Measurements from ENCODE around the gene ALLC. TPM values are rescaled to one million over a fixed set of nuclear protein-coding genes. Genes with fewer than 3 reads are reported as not detected.

Gene ALLC
- not detected in 2 replicates for total RNA-seq (2013; cell fraction: nucleolus; rRNA removed)
- total RNA-seq (2014; rRNA removed) (not detected in 2 replicates), total RNA-seq (2014; rRNA removed; fragmentation: Illumina TruSeq; extraction: Trizol) (not detected in 2 replicates), total RNA-seq (2021) (not detected in 2 replicates), polyA plus RNA-seq (2011; rRNA removed) (not detected in 2 replicates), polyA plus RNA-seq (2014; fragmentation: Illumina TruSeq; extraction: Trizol) (not detected in 2 replicates), polyA plus RNA-seq (2014; fragmentation: Nextera tagmentation; extraction: Ambion mirVana) (under 1 TPM in 1 of 2 experiments, not detected in 1; 0.05 TPM), polyA plus RNA-seq (2014; rRNA removed) (not detected in 2 replicates), polyA plus RNA-seq (2016; fragmentation: Nextera tagmentation; extraction: Ambion mirVana) (not detected), polyA minus RNA-seq (2011; rRNA and poly(A)+ RNA removed) (not detected in 2 replicates), Bru-seq, nascent RNA (percentile 17 among the genes with signal in this experiment), BruChase-seq, experiment 1, labeled RNA remaining after a 6-hour chase (percentile 42 among the genes with signal in this experiment), BruChase-seq, experiment 2, labeled RNA remaining after a 2-hour chase (percentile 24 among the genes with signal in this experiment)
- not detected for polyA plus RNA-seq (2011; ENCODE audit: low read depth)
- not detected in 2 replicates for polyA plus RNA-seq (2011; cell fraction: cytosol; rRNA removed)
- 0.06 and 0.18 TPM in 2 replicates for polyA plus RNA-seq (2011; cell fraction: nucleus; rRNA removed)
- polyA plus RNA-seq (2012), result not detected in 2 replicates
- polyA minus RNA-seq (2011; cell fraction: cytosol; rRNA and poly(A)+ RNA removed), result not detected in 2 replicates
- not detected in 2 replicates for polyA minus RNA-seq (2011; cell fraction: nucleus; rRNA and poly(A)+ RNA removed)
- long read RNA-seq, experiment 1, result 0 reads
- long read RNA-seq, experiment 2, result 0 reads

DNA sequence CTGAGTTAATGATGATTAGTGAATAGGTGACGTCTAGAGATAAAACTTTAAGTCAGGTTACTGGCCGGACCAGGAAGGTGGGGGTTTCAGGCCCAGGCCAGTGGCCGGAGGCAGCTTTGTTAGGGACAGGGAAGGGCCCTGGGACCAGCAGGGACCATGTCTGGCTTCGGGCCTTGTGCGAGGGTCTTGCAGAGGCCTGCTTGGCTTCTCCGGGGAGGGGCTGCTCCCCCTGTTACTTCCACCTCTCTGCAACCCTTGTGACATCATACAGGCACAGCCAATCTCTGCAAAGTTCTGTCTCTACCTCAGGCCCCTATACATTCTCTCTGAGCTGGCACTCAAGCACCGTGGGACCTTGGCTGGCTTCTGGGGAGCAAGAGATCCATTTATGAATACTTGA, at the start of gene ALLC:
ALLC (plus strand) TSS at position 320 of the 400 bp plus-strand sequence. CDS start 12,958 bp downstream, outside the sequence.
- Histone ChIP-seq H3K36me3 (ENCODE audit: control insufficient read depth in 2 of 2, insufficient read depth in 2 of 2, low read length in 1 of 2) (no peaks in the 10 kb centered on the region), H3K4me2 (ENCODE audit: control insufficient read depth, insufficient read depth) (no peak within 1 kb of the TSS), H3K9ac (ENCODE audit: control insufficient read depth, insufficient read depth, low read length) (no peak within 1 kb of the TSS), H4K20me1 (ENCODE audit: control insufficient read depth, insufficient read depth) (no peaks in the 10 kb centered on the region), H3K4me1 (ENCODE audit: control insufficient read depth, insufficient read depth, low read length) (peaks cover 15% of the 10 kb centered on the region), H2AFZ (ENCODE audit: control insufficient read depth, low read depth, low read length) (no peak within 1 kb of the TSS), H3K27me3 (replicated peaks in 1 of 2; ENCODE audit: control insufficient read depth in 2 of 2, insufficient read depth in 2 of 2, low read length in 1 of 2) (no peaks in the 10 kb centered on the region), H3K27ac (ENCODE audit: control insufficient read depth, insufficient read depth) (no peak within 1 kb of the TSS), H3K79me2 (ENCODE audit: control insufficient read depth, insufficient read depth, low read length) (no peaks in the 10 kb centered on the region), H3K9me3 (replicated peaks; ENCODE audit: control insufficient read depth, insufficient read depth, low read length) (peaks cover 3% of the 10 kb centered on the region; the same call in 2 of the 3 replicates), H3K4me3 (no peak within 1 kb of the TSS)
- ATAC-seq (no peak), DNase-seq (ENCODE audit: low read depth, low spot score) (no peak), FAIRE-seq (no peak)
- CTCF ChIA-PET, result no interaction called here
- RAD21 ChIA-PET (ENCODE audit: unreplicated experiment), result no interaction called here
- in situ Hi-C loops (cut with MboI) (no loop called here), intact Hi-C loops (cut with micrococcal nuclease; ENCODE audit: unreplicated experiment) (loop anchor here (10.0 kb wide), 1 partner anchor 433 kb away; no protein-coding TSS in a partner anchor)
- 97% methylated on average over 4 of the region's 7 CpGs for WGBS (ENCODE audit: insufficient coverage, insufficient replicate concordance, low lambda C conversion rate, missing lambda C conversion rate)
- POLR2A ChIA-PET, result no interaction called here
- no peak for TF ChIP-seq IRF4 (IDR thresholded peaks at IDR 0.05; ENCODE audit: low read depth, low read length)
- TF ChIP-seq, protein P1, sequence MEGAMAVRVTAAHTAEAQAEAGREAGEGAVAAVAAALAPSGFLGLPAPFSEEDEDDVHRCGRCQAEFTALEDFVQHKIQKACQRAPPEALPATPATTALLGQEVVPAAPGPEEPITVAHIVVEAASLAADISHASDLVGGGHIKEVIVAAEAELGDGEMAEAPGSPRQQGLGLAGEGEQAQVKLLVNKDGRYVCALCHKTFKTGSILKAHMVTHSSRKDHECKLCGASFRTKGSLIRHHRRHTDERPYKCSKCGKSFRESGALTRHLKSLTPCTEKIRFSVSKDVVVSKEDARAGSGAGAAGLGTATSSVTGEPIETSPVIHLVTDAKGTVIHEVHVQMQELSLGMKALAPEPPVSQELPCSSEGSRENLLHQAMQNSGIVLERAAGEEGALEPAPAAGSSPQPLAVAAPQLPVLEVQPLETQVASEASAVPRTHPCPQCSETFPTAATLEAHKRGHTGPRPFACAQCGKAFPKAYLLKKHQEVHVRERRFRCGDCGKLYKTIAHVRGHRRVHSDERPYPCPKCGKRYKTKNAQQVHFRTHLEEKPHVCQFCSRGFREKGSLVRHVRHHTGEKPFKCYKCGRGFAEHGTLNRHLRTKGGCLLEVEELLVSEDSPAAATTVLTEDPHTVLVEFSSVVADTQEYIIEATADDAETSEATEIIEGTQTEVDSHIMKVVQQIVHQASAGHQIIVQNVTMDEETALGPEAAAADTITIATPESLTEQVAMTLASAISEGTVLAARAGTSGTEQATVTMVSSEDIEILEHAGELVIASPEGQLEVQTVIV (IDR thresholded peaks at IDR 0.05; ENCODE audit: borderline replicate concordance, partially characterized antibody), result no peak
- TF ChIP-seq, protein P2, sequence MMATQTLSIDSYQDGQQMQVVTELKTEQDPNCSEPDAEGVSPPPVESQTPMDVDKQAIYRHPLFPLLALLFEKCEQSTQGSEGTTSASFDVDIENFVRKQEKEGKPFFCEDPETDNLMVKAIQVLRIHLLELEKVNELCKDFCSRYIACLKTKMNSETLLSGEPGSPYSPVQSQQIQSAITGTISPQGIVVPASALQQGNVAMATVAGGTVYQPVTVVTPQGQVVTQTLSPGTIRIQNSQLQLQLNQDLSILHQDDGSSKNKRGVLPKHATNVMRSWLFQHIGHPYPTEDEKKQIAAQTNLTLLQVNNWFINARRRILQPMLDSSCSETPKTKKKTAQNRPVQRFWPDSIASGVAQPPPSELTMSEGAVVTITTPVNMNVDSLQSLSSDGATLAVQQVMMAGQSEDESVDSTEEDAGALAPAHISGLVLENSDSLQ (IDR thresholded peaks at IDR 0.05), result no peak
- TF ChIP-seq NR2C2 (IDR thresholded peaks at IDR 0.05; ENCODE audit: borderline replicate concordance, control insufficient read depth, insufficient read length, low read depth), result no peak
- no peak for TF ChIP-seq NRF1 (conservative IDR thresholded peaks at IDR 0.05; ENCODE audit: low read depth, low read length)
- TF ChIP-seq, protein P3, sequence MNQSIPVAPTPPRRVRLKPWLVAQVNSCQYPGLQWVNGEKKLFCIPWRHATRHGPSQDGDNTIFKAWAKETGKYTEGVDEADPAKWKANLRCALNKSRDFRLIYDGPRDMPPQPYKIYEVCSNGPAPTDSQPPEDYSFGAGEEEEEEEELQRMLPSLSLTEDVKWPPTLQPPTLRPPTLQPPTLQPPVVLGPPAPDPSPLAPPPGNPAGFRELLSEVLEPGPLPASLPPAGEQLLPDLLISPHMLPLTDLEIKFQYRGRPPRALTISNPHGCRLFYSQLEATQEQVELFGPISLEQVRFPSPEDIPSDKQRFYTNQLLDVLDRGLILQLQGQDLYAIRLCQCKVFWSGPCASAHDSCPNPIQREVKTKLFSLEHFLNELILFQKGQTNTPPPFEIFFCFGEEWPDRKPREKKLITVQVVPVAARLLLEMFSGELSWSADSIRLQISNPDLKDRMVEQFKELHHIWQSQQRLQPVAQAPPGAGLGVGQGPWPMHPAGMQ (IDR thresholded peaks at IDR 0.05; ENCODE audit: borderline replicate concordance), result no peak
- TF ChIP-seq RAD21 (IDR thresholded peaks at IDR 0.05; ENCODE audit: insufficient read depth, low read depth, low read length), result no peak
- SMC1A ChIA-PET (ENCODE audit: uncharacterized antibody, unreplicated experiment), result no interaction called here
- no TSS peak for BruUV-seq (replicated peaks)

All from GM12878 (cell line).